Caco-2 (cell line): ENCODE results near the gene OR4D9. TPM values are rescaled to one million over a fixed set of nuclear protein-coding genes. Genes with fewer than 3 reads are reported as not detected.
"Not testable (repeated sequence)": the region's sequence is repeated elsewhere in the genome, so short reads cannot be mapped to it uniquely, and the experiment has no call there.

Source experiments
- BruUV-seq: library from RNA; stranded (reverse); fragments of 400-500 nt; replicated peaks from 2 replicates; lab custom pipeline; 2021; lab: Mats Ljungman, UMichigan
- CTCF ChIA-PET: fragments of 300-600 bp; sonication (Branson Sonifier 250); formaldehyde crosslinking; loops from one replicate; lab custom pipeline; 2022; ENCODE audit warnings: antibody characterized with exemption; lab: Charles Lee
- POLR2A ChIA-PET: fragments of 300-600 bp; sonication (Branson Sonifier 250); formaldehyde crosslinking; loops from one replicate; lab custom pipeline; 2022; ENCODE audit warnings: antibody characterized with exemption; lab: Charles Lee
- DNase-seq, 2 experiments: peaks; one replicate each; pipeline versions ENCODE4 v3.0.0 to v3.0.0-alpha.2; 2020 to 2022
- H3K27me3 ChIP-seq: replicated peaks from 2 replicates; pipeline ENCODE4 v1.6.0; 2011; ENCODE audit warnings: low read length; ENCODE audit not compliant: control insufficient read depth, insufficient read depth
- H3K36me3 ChIP-seq: 2 replicates; pipeline ENCODE4 v1.5.1; 2011; ENCODE audit warnings: low read length; ENCODE audit not compliant: control insufficient read depth, insufficient read depth
- H3K4me1 ChIP-seq: fragments of 250-450 bp; sonication (Bioruptor Pico); 2 replicates; pipeline ENCODE4 v1.5.1; 2020; ENCODE audit warnings: mild to moderate bottlenecking
- H3K4me3 ChIP-seq: 2 replicates; pipeline ENCODE4 v1.5.1; 2011; ENCODE audit warnings: low read depth, mild to moderate bottlenecking, control low read depth, low read length
- H3K9me3 ChIP-seq: fragments of 250-450 bp; sonication (Bioruptor Pico); 2 replicates; pipeline ENCODE4 v1.5.1; 2020; ENCODE audit warnings: mild to moderate bottlenecking, moderate library complexity
- H3K27ac Mint-ChIP-seq: one replicate; pipeline ENCODE4 v1.8.0; 2022; ENCODE audit warnings: mixed read lengths; ENCODE audit not compliant: unreplicated experiment
- H3K27me3 Mint-ChIP-seq: one replicate; pipeline ENCODE4 v1.8.0; 2022; ENCODE audit warnings: mixed read lengths; ENCODE audit not compliant: insufficient read depth, unreplicated experiment
- H3K36me3 Mint-ChIP-seq: one replicate; pipeline ENCODE4 v1.8.0; 2022; ENCODE audit warnings: mild to moderate bottlenecking, mixed read lengths; ENCODE audit not compliant: insufficient read depth, unreplicated experiment
- H3K4me1 Mint-ChIP-seq: one replicate; pipeline ENCODE4 v1.8.0; 2022; ENCODE audit warnings: low read depth, mixed read lengths; ENCODE audit not compliant: unreplicated experiment
- H3K4me3 Mint-ChIP-seq: one replicate; pipeline ENCODE4 v1.8.0; 2022; ENCODE audit warnings: mild to moderate bottlenecking, moderate library complexity, mixed read lengths; ENCODE audit not compliant: unreplicated experiment
- H3K9me3 Mint-ChIP-seq: one replicate; pipeline ENCODE4 v1.8.0; 2022; ENCODE audit warnings: mixed read lengths; ENCODE audit not compliant: unreplicated experiment
- intact Hi-C: fragments of 100-400 bp; cut with micrococcal nuclease; formaldehyde crosslinking; loops from one replicate; pipeline ENCODE4 v1.10.0; 2022; ENCODE audit not compliant: unreplicated experiment
- total RNA-seq: library from RNA; stranded (reverse); gene quantifications from 2 replicates; pipeline ENCODE4 v1.2.3, GENCODE V29; 2022
- TF ChIP-seq, protein P1 (sequence below), 2 experiments: fragments of 200-600 bp in 1 of 2; IDR thresholded peaks; 1 replicate in 1 of 2; 2 replicates in 1 of 2; pipeline versions ENCODE4 v1.5.1 to v1.8.0; 2011 to 2022; ENCODE audit warnings: antibody characterized with exemption in 1 of 2, control low read depth in 1 of 2, inconsistent platforms in 1 of 2, low read depth in 1 of 2, low read length in 1 of 2, mild to moderate bottlenecking in 1 of 2, moderate library complexity in 1 of 2; ENCODE audit not compliant: insufficient read depth in 1 of 2, severe bottlenecking in 1 of 2, unreplicated experiment in 1 of 2

OR4D9 gene
- total RNA-seq, 1 experiment from 2014 or later: not detected

DNA sequence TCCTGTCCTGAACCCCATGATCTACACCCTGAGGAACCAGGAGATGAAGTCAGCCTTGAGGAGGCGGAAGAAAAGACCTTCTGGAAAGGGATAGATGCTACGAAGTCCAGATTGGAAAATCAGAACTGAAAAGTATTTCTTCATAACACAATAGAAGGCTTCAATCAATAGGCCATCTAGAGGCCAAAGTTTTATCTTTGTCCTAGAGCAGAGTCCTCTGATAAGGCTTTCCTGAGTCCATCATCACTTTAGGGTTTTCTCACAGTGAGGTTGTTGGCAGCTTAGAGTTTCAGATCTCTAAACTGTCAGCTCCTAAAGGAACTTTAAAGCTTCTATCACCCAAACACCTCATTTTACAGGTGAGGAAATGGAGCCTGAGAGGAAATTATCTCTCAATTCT is 21.3 kb downstream of the OR4D9 start:
- Histone ChIP-seq H3K9me3 (no peaks in the 10 kb centered on the region), H3K4me1 (no peaks in the 10 kb centered on the region), H3K36me3 (no peaks in the 10 kb centered on the region), H3K27me3 (no peaks in the 10 kb centered on the region), H3K4me3 (no peak overlapping the region)
- TF ChIP-seq, protein P1, sequence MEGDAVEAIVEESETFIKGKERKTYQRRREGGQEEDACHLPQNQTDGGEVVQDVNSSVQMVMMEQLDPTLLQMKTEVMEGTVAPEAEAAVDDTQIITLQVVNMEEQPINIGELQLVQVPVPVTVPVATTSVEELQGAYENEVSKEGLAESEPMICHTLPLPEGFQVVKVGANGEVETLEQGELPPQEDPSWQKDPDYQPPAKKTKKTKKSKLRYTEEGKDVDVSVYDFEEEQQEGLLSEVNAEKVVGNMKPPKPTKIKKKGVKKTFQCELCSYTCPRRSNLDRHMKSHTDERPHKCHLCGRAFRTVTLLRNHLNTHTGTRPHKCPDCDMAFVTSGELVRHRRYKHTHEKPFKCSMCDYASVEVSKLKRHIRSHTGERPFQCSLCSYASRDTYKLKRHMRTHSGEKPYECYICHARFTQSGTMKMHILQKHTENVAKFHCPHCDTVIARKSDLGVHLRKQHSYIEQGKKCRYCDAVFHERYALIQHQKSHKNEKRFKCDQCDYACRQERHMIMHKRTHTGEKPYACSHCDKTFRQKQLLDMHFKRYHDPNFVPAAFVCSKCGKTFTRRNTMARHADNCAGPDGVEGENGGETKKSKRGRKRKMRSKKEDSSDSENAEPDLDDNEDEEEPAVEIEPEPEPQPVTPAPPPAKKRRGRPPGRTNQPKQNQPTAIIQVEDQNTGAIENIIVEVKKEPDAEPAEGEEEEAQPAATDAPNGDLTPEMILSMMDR (IDR thresholded peaks at IDR 0.05; ENCODE audit: insufficient read depth in 1 of 2, low read depth in 1 of 2, low read length in 1 of 2, severe bottlenecking in 1 of 2, unreplicated experiment in 1 of 2): no peak
- no peak for DNase-seq
- peaks cover 10% of the 10 kb centered on the region for H3K9me3 Mint-ChIP-seq
- no peak overlapping the region for H3K27ac Mint-ChIP-seq
- no peaks in the 10 kb centered on the region for H3K36me3 Mint-ChIP-seq
- intact Hi-C loops: no loop called here
- no TSS peak for BruUV-seq
- H3K4me1 Mint-ChIP-seq: peaks cover 5% of the 10 kb centered on the region
- ChIA-PET POLR2A (no interaction called here), CTCF (no interaction called here)
- no peaks in the 10 kb centered on the region for H3K27me3 Mint-ChIP-seq
- no peak overlapping the region for H3K4me3 Mint-ChIP-seq

- POLR2A ChIA-PET: no interaction called here
- H3K27me3 ChIP-seq: no peaks in the 10 kb centered on the region
- no peaks in the 10 kb centered on the region for H3K27me3 Mint-ChIP-seq
- H3K9me3 Mint-ChIP-seq: peaks cover 10% of the 10 kb centered on the region
- intact Hi-C loops: no loop called here
- no peaks in the 10 kb centered on the region for H3K36me3 Mint-ChIP-seq
- no peak overlapping the region for H3K4me3 ChIP-seq
- no TSS peak for BruUV-seq
- H3K4me3 Mint-ChIP-seq: no peak overlapping the region
- TF ChIP-seq, protein P1 (IDR thresholded peaks at IDR 0.05; ENCODE audit: insufficient read depth in 1 of 2, low read depth in 1 of 2, low read length in 1 of 2, severe bottlenecking in 1 of 2, unreplicated experiment in 1 of 2): no peak
- H3K36me3 ChIP-seq: no peaks in the 10 kb centered on the region
- DNase-seq: no peak
- H3K4me1 Mint-ChIP-seq: no peaks in the 10 kb centered on the region
- H3K9me3 ChIP-seq: no peaks in the 10 kb centered on the region
- no peak overlapping the region for H3K27ac Mint-ChIP-seq
- H3K4me1 ChIP-seq: 0 out of 2 replicates have a peak, but pooled peaks cover 4% of the 10 kb centered on the region
- CTCF ChIA-PET: no interaction called here
Measured at GRCh38 chr11:59534676-59535075, 23.3 kb downstream of the OR4D9 start.

GRCh38 chr11:59542142-59542810 is 30.9 kb downstream of the OR4D9 start:
- DNase-seq: no peak
- POLR2A ChIA-PET: no interaction called here
- Mint-ChIP-seq H3K9me3 (no peaks in the 10 kb centered on the region), H3K4me3 (no peak overlapping the region), H3K4me1 (peaks cover 6% of the 10 kb centered on the region), H3K36me3 (no peaks in the 10 kb centered on the region), H3K27me3 (no peaks in the 10 kb centered on the region), H3K27ac (no peak overlapping the region)
- Histone ChIP-seq H3K27me3 (no peaks in the 10 kb centered on the region), H3K4me3 (no peak overlapping the region), H3K4me1 (peaks cover 9% of the 10 kb centered on the region), H3K36me3 (no peaks in the 10 kb centered on the region), H3K9me3 (no peaks in the 10 kb centered on the region)
- TF ChIP-seq, protein P1 (IDR thresholded peaks at IDR 0.05; ENCODE audit: insufficient read depth in 1 of 2, low read depth in 1 of 2, low read length in 1 of 2, severe bottlenecking in 1 of 2, unreplicated experiment in 1 of 2): no peak
- BruUV-seq: no TSS peak
- intact Hi-C loops: no loop called here
- CTCF ChIA-PET: no interaction called here

DNA sequence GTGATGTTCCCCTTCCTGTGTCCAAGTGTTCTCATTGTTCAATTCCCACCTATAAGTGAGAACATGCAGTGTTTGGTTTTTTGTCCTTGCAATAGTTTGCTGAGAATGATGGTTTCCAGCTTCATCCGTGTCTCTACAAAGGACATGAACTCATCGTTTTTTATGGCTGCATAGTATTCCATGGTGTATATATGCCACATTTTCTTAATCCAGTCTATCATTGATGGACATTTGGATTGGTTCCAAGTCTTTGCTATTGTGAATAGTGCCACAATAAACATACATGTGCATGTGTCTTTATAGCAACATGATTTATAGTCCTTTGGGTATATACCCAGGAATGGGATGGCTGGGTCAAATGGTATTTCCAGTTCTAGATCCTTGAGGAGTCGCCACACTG is 32.4 kb downstream of the OR4D9 start:
- H3K9me3 Mint-ChIP-seq, BruUV-seq: not testable (repeated sequence)

More for the DNA sequence above, 32.4 kb downstream of the OR4D9 start:
- CTCF ChIA-PET, H3K4me3 Mint-ChIP-seq, H3K9me3 ChIP-seq, H3K36me3 ChIP-seq, DNase-seq, intact Hi-C loops, H3K4me3 ChIP-seq, H3K36me3 Mint-ChIP-seq, POLR2A ChIA-PET, H3K27me3 Mint-ChIP-seq, H3K27ac Mint-ChIP-seq, H3K27me3 ChIP-seq: not testable (repeated sequence)
- peaks cover 15% of the 10 kb centered on the region for H3K4me1 Mint-ChIP-seq
- peaks cover 19% of the 10 kb centered on the region for H3K4me1 ChIP-seq
